DMS 273 (cell line): ENCODE results near the gene OR2AT4.
"Not testable (repeated sequence)": the region's sequence is repeated elsewhere in the genome, so short reads cannot be mapped to it uniquely, and the experiment has no call there.

Experiments used
- DNase-seq: peaks from one replicate; lab custom pipeline; 2025; ENCODE audit not compliant: unreplicated experiment; lab: John Stamatoyannopoulos, UW

Gene OR2AT4

GRCh38 chr11:75096456-75097172 is at the start of gene OR2AT4:
TSS of gene OR2AT4 (minus strand) at chr11:75096876.
- no peak for DNase-seq

GRCh38 chr11:75145972-75146519 is 49.4 kb upstream of the OR2AT4 start:
- DNase-seq = no peak

- DNase-seq = no peak
Observed at GRCh38 chr11:75145196-75145971, 48.7 kb upstream of the OR2AT4 start.

- DNase-seq = no peak
Observed at GRCh38 chr11:75144716-75145014, 48.0 kb upstream of the OR2AT4 start.

- DNase-seq = no peak
Observed at GRCh38 chr11:75143420-75143731, 46.7 kb upstream of the OR2AT4 start.

GRCh38 chr11:75142714-75143419 is 46.2 kb upstream of the OR2AT4 start:
- DNase-seq = peak; percentile 41

- DNase-seq = no peak
Observed at GRCh38 chr11:75141166-75141565, 44.5 kb upstream of the OR2AT4 start.

GRCh38 chr11:75140269-75141138 is 43.8 kb upstream of the OR2AT4 start:
- peak; percentile 54 for DNase-seq

GRCh38 chr11:75135651-75136050 is 39.0 kb upstream of the OR2AT4 start:
- DNase-seq = no peak

- DNase-seq = peak; percentile 17
Observed at GRCh38 chr11:75135021-75135650, 38.5 kb upstream of the OR2AT4 start.

- DNase-seq = no peak
Observed at GRCh38 chr11:75133976-75134375, 37.3 kb upstream of the OR2AT4 start.

- no peak for DNase-seq
Observed at GRCh38 chr11:75132080-75132479, 35.4 kb upstream of the OR2AT4 start.

GRCh38 chr11:75126564-75126963 is 29.9 kb upstream of the OR2AT4 start:
- DNase-seq = no peak

- DNase-seq = no peak
Observed at GRCh38 chr11:75118577-75118976, 21.9 kb upstream of the OR2AT4 start.

- no peak for DNase-seq
Observed at GRCh38 chr11:75114465-75114864, 17.8 kb upstream of the OR2AT4 start.

GRCh38 chr11:75113030-75113429 is 16.4 kb upstream of the OR2AT4 start:
- no peak for DNase-seq

- DNase-seq = no peak
Observed at GRCh38 chr11:75112200-75112599, 15.5 kb upstream of the OR2AT4 start.

GRCh38 chr11:75107187-75107586 is 10.5 kb upstream of the OR2AT4 start:
- DNase-seq = no peak

GRCh38 chr11:75105967-75106681 is 9.4 kb upstream of the OR2AT4 start:
- DNase-seq = not testable (repeated sequence)

GRCh38 chr11:75105462-75105925 is 8.8 kb upstream of the OR2AT4 start:
- DNase-seq = peak; percentile 5
